Liver (tissue), 9 donors: ENCODE data around the gene UGT1A5. TPM values are rescaled to one million over a fixed set of nuclear protein-coding genes. Genes with fewer than 3 reads are reported as not detected.

Source experiments
- DNase-seq: peaks from one replicate; pipeline ENCODE4 v3.0.0-alpha.2; 2017; ENCODE audit warnings: low spot score
- H3K27ac ChIP-seq, 2 donors: one replicate each; pipeline ENCODE4 v1.7.0; 2013; ENCODE audit warnings: inconsistent platforms in 2 of 2, low read length in 2 of 2, control low read depth in 1 of 2, low read depth in 1 of 2, mild to moderate bottlenecking in 1 of 2
- H3K27me3 ChIP-seq, 4 donors: one replicate each; pipeline versions ENCODE4 v1.6.1 to v1.7.0; 2013; ENCODE audit warnings: low read length in 3 of 4, inconsistent platforms in 1 of 4, mild to moderate bottlenecking in 1 of 4, moderate library complexity in 1 of 4; ENCODE audit not compliant: control insufficient read depth in 4 of 4, insufficient read depth in 4 of 4
- H3K36me3 ChIP-seq, 4 donors: one replicate each; pipeline versions ENCODE4 v1.6.1 to v1.7.0; 2013; ENCODE audit warnings: low read length in 3 of 4, mild to moderate bottlenecking in 3 of 4, low read depth in 1 of 4, moderate library complexity in 1 of 4; ENCODE audit not compliant: control insufficient read depth in 4 of 4, insufficient read depth in 3 of 4
- H3K4me1 ChIP-seq, 4 donors: one replicate each; pipeline versions ENCODE4 v1.6.1 to v1.7.0; 2013; ENCODE audit warnings: low read length in 3 of 4, mild to moderate bottlenecking in 3 of 4, moderate library complexity in 1 of 4; ENCODE audit not compliant: control insufficient read depth in 4 of 4, insufficient read depth in 4 of 4
- H3K4me3 ChIP-seq, 3 donors: one replicate each; pipeline versions ENCODE4 v1.6.1 to v1.7.0; 2013; ENCODE audit warnings: low read length in 3 of 3, control low read depth in 1 of 3, low read depth in 1 of 3, mild to moderate bottlenecking in 1 of 3
- H3K9ac ChIP-seq, 2 donors: one replicate each; pipeline ENCODE4 v1.7.0; 2013; ENCODE audit warnings: low read length in 2 of 2, mild to moderate bottlenecking in 2 of 2, moderate library complexity in 2 of 2, control low read depth in 1 of 2, low read depth in 1 of 2
- H3K9me3 ChIP-seq, 4 donors: one replicate each; pipeline versions ENCODE4 v1.6.1 to v1.7.0; 2013; ENCODE audit warnings: low read length in 3 of 4; ENCODE audit not compliant: control insufficient read depth in 4 of 4
- CTCF ChIP-seq: fragments of 150-350 bp; IDR thresholded peaks from 2 replicates; pipeline ENCODE4 v1.5.1; 2017; ENCODE audit warnings: improper control_type of control experiment, low read depth, low read length; ENCODE audit not compliant: missing input control
- FOXA1 ChIP-seq: IDR thresholded peaks from 2 replicates; pipeline ENCODE4 v1.6.1; 2016; ENCODE audit warnings: antibody characterized with exemption
- FOXA2 ChIP-seq: IDR thresholded peaks from 2 replicates; pipeline ENCODE4 v1.6.1; 2016; ENCODE audit warnings: antibody characterized with exemption
- GABPA ChIP-seq, 2 donors: IDR thresholded peaks in 1 of 2; conservative IDR thresholded peaks in 1 of 2; 2 replicates each; pipeline ENCODE4 v1.6.1; 2016; ENCODE audit warnings: antibody characterized with exemption in 2 of 2, mild to moderate bottlenecking in 1 of 2, moderate library complexity in 1 of 2
- HNF4A ChIP-seq, 2 donors: conservative IDR thresholded peaks; 2 replicates each; pipeline ENCODE4 v1.6.1; 2016; ENCODE audit warnings: antibody characterized with exemption in 2 of 2, mild to moderate bottlenecking in 2 of 2
- HNF4G ChIP-seq: IDR thresholded peaks from 2 replicates; pipeline ENCODE4 v1.6.1; 2016; ENCODE audit warnings: antibody characterized with exemption
- MAX ChIP-seq: IDR thresholded peaks from 2 replicates; pipeline ENCODE4 v1.6.1; 2016; ENCODE audit warnings: antibody characterized with exemption
- REST ChIP-seq: IDR thresholded peaks from 2 replicates; pipeline ENCODE4 v1.6.1; 2016; ENCODE audit warnings: antibody characterized with exemption, mild to moderate bottlenecking
- RXRA ChIP-seq, 2 donors: IDR thresholded peaks; 2 replicates each; pipeline ENCODE4 v1.6.1; 2017 to 2018; ENCODE audit warnings: antibody characterized with exemption in 2 of 2, mild to moderate bottlenecking in 1 of 2
- SP1 ChIP-seq: IDR thresholded peaks from 2 replicates; pipeline ENCODE4 v1.6.1; 2018; ENCODE audit warnings: antibody characterized with exemption, mild to moderate bottlenecking
- YY1 ChIP-seq: IDR thresholded peaks from 2 replicates; pipeline ENCODE4 v1.6.1; 2016; ENCODE audit warnings: antibody characterized with exemption, mild to moderate bottlenecking
- ZBTB33 ChIP-seq: IDR thresholded peaks from 2 replicates; pipeline ENCODE4 v1.6.1; 2016; ENCODE audit warnings: antibody characterized with exemption
- WGBS: extraction: QIAGEN DNeasy Blood & Tissue Kit; methylation state at CpG from one replicate; pipeline ENCODE4 v1.1.7; 2013; 5-methylcytosine and 5-hydroxymethylcytosine counted together
- polyA plus RNA-seq, 2 donors: library from polyadenylated mRNA; stranded (reverse) in 1 of 2; unstranded in 1 of 2; fragments of 200-250 nt in 1 of 2; fragments of >200 nt in 1 of 2; fragmentation: Nextera tagmentation in 1 of 2; extraction: Ambion mirVana in 1 of 2; gene quantifications; one replicate each; pipeline versions ENCODE4 v1.2.1 to v1.2.3, GENCODE V29; 2013 to 2015
- total RNA-seq, 2 donors: library from RNA; depleted of rRNA; stranded (reverse); fragments of >200 nt; gene quantifications; one replicate each; pipeline ENCODE4 v1.2.3, GENCODE V29; 2014
- donor health status: healthy.
- donor health status: healthy.
- donor health status: healthy.
- donor health status: healthy.
- donor health status: healthy.

The UGT1A5 gene
- total and polyA plus RNA-seq, 4 donors, result 0.14 to 1.8 (median 1.6) TPM; not detected in 1

GRCh38 chr2:233813236-233814055 is 100.7 kb downstream of the UGT1A5 start:
- H3K9me3 ChIP-seq, result no peaks in the 10 kb centered on the region
- H3K9ac ChIP-seq, result no peak overlapping the region
- H3K4me1 ChIP-seq, result peaks cover 0 to 5% (median 0%) of the 10 kb centered on the region in 4 donors
- H3K27ac ChIP-seq, result no peak overlapping the region
- no peak for DNase-seq
- TF ChIP-seq YY1 (no peak), RXRA (IDR thresholded peaks at IDR 0.05) (no peak), REST (no peak), HNF4A (conservative IDR thresholded peaks at IDR 0.05) (no peak), GABPA (IDR thresholded peaks at IDR 0.05 in 1 of 2, conservative IDR thresholded peaks at IDR 0.05 in 1 of 2) (no peak), MAX (no peak), HNF4G (no peak), CTCF (no peak), ZBTB33 (no peak), SP1 (no peak), FOXA1 (no peak)
- WGBS, result 92% methylated on average over 3 of the region's 3 CpGs
- no peaks in the 10 kb centered on the region for H3K27me3 ChIP-seq
- H3K4me3 ChIP-seq, result no peak overlapping the region
- H3K36me3 ChIP-seq, result no peaks in the 10 kb centered on the region

- Histone ChIP-seq H3K36me3 (no peaks in the 10 kb centered on the region), H3K4me3 (no peak overlapping the region), H3K27me3 (no peaks in the 10 kb centered on the region), H3K9me3 (no peaks in the 10 kb centered on the region), H3K27ac (no peak overlapping the region), H3K9ac (no peak overlapping the region), H3K4me1 (peaks cover 0 to 9% (median 4%) of the 10 kb centered on the region in 4 donors)
- WGBS, result 87% methylated on average over 2 of the region's 2 CpGs
- DNase-seq, result no peak
- TF ChIP-seq ZBTB33 (no peak), FOXA2 (no peak), RXRA (IDR thresholded peaks at IDR 0.05) (no peak)
Observed at GRCh38 chr2:233814056-233814835, 101.5 kb downstream of the UGT1A5 start.
